HepG2 (cell line): ENCODE data around the gene CCDC34. TPM values are rescaled to one million over a fixed set of nuclear protein-coding genes. Genes with fewer than 3 reads are reported as not detected.

Experiments used
- CEBPB ChIP-seq: IDR thresholded peaks from 2 replicates; pipeline ENCODE4 v1.6.1; 2011; ENCODE audit warnings: low read depth, low read length, improper control_type of control experiment, borderline replicate concordance
- CEBPG ChIP-seq: IDR thresholded peaks from 2 replicates; pipeline ENCODE4 v1.6.1; 2016
- DPF2 ChIP-seq: sonication (generic); formaldehyde crosslinking; IDR thresholded peaks from 2 replicates; pipeline ENCODE4 v1.4.0; 2020; ENCODE audit warnings: mild to moderate bottlenecking, low read depth, missing genetic modification reagents, borderline replicate concordance
- E2F5 ChIP-seq: sonication (generic); formaldehyde crosslinking; conservative IDR thresholded peaks from 2 replicates; pipeline ENCODE4 v1.4.0; 2020; ENCODE audit warnings: missing genetic modification reagents
- FOXA3 ChIP-seq: IDR thresholded peaks from 2 replicates; pipeline ENCODE4 v1.6.1; 2016; ENCODE audit warnings: missing genetic modification reagents, missing compliant biosample characterization
- GTF2F1 ChIP-seq: fragments of 150-350 bp; IDR thresholded peaks from 2 replicates; pipeline ENCODE4 v1.6.1; 2014; ENCODE audit warnings: low read length
- HCFC1 ChIP-seq: fragments of 150-350 bp; IDR thresholded peaks from 2 replicates; pipeline ENCODE4 v1.6.1; 2014; ENCODE audit warnings: low read depth, low read length
- MIER3 ChIP-seq: IDR thresholded peaks from 2 replicates; pipeline ENCODE4 v1.6.1; 2016; ENCODE audit warnings: missing compliant biosample characterization, borderline replicate concordance
- NCOR1 ChIP-seq: fragments of 200-600 bp; sonication (generic); IDR thresholded peaks from 2 replicates; pipeline ENCODE4 v1.7.0; 2017; ENCODE audit warnings: antibody characterized with exemption, low read length, borderline replicate concordance
- NR2F6 ChIP-seq, 2 experiments: IDR thresholded peaks; 2 replicates each; pipeline ENCODE4 v1.6.1; 2016; ENCODE audit warnings: antibody characterized with exemption in 1 of 2, mild to moderate bottlenecking in 1 of 2
- NRL ChIP-seq: sonication (generic); formaldehyde crosslinking; IDR thresholded peaks from 2 replicates; pipeline ENCODE4 v1.5.0; 2020; ENCODE audit warnings: missing genetic modification reagents, mild to moderate bottlenecking, moderate library complexity, borderline replicate concordance
- PAXIP1 ChIP-seq: sonication (generic); formaldehyde crosslinking; conservative IDR thresholded peaks from 2 replicates; pipeline ENCODE4 v1.4.0; 2020; ENCODE audit warnings: mild to moderate bottlenecking, missing genetic modification reagents, moderate library complexity
- REXO4 ChIP-seq: sonication (generic); formaldehyde crosslinking; IDR thresholded peaks from 2 replicates; pipeline ENCODE4 v1.8.0; 2022; ENCODE audit warnings: missing genetic modification reagents, mild to moderate bottlenecking, borderline replicate concordance
- RXRB ChIP-seq: IDR thresholded peaks from 2 replicates; pipeline ENCODE4 v1.6.1; 2016; ENCODE audit warnings: borderline replicate concordance, missing genetic modification reagents, missing compliant biosample characterization
- SOX5 ChIP-seq: IDR thresholded peaks from 2 replicates; pipeline ENCODE4 v1.6.1; 2016; ENCODE audit warnings: borderline replicate concordance
- SPEN ChIP-seq: sonication (generic); formaldehyde crosslinking; IDR thresholded peaks from 2 replicates; pipeline ENCODE4 v1.5.1; 2020; ENCODE audit warnings: low read depth, mild to moderate bottlenecking, missing genetic modification reagents
- TERF1 ChIP-seq: sonication (generic); formaldehyde crosslinking; IDR thresholded peaks from 2 replicates; pipeline ENCODE4 v1.8.0; 2022; ENCODE audit warnings: mild to moderate bottlenecking, missing genetic modification reagents, moderate library complexity
- ZBTB14 ChIP-seq: sonication (generic); formaldehyde crosslinking; IDR thresholded peaks from 2 replicates; pipeline ENCODE4 v1.4.0; 2020; ENCODE audit warnings: missing genetic modification reagents
- ZFP1 ChIP-seq: IDR thresholded peaks from 2 replicates; pipeline ENCODE4 v1.6.1; 2016
- ZGPAT ChIP-seq: IDR thresholded peaks from 2 replicates; pipeline ENCODE4 v1.6.1; 2016; ENCODE audit warnings: mild to moderate bottlenecking
- ZNF232 ChIP-seq: sonication (generic); formaldehyde crosslinking; IDR thresholded peaks from 2 replicates; pipeline ENCODE4 v1.4.0; 2020; ENCODE audit warnings: missing genetic modification reagents, borderline replicate concordance
- ZNF343 ChIP-seq: sonication (generic); formaldehyde crosslinking; IDR thresholded peaks from 2 replicates; pipeline ENCODE4 v1.4.0; 2020; ENCODE audit warnings: mild to moderate bottlenecking, missing genetic modification reagents
- ZNF549 ChIP-seq: sonication (generic); formaldehyde crosslinking; IDR thresholded peaks from 2 replicates; pipeline ENCODE4 v1.5.0; 2020; ENCODE audit warnings: missing genetic modification reagents
- polyA plus RNA-seq, 8 experiments: library from polyadenylated mRNA; depleted of rRNA in 3 of 8; stranded (reverse) in 7 of 8; unstranded in 1 of 8; fragments of >200 nt; fragmentation: Illumina TruSeq in 4 of 8; extraction: Trizol in 4 of 8; gene quantifications; 2 replicates each; pipeline versions ENCODE4 v1.2.1 to v1.2.3, GENCODE V29; 2011 to 2016; ENCODE audit warnings: low read depth in 4 of 8, missing spikeins in 1 of 8, mixed read lengths in 1 of 8; ENCODE audit not compliant: insufficient read depth in 1 of 8
- total RNA-seq, 5 experiments: library from RNA; depleted of rRNA; stranded (reverse); fragments of >200 nt; fragmentation: Illumina TruSeq; extraction: Trizol; gene quantifications; 2 replicates each; pipeline ENCODE4 v1.2.3, GENCODE V29; 2016; ENCODE audit warnings: low read depth in 1 of 5

CCDC34 gene
- total and polyA plus RNA-seq, 2 of the 13 experiments (the other 11 are each of a cell fraction or from before 2014, with no cell fraction given), result 7.6 to 34.3 TPM

GRCh38 chr11:27312110-27312509, 50.9 kb downstream of the CCDC34 start (continued):
- no peak for TF ChIP-seq ZBTB14 (CRISPR knock-in tag)
- no peak for TF ChIP-seq SPEN (CRISPR knock-in tag)
- no peak for TF ChIP-seq NRL
- no peak for TF ChIP-seq ZNF343 (CRISPR knock-in tag)
- TF ChIP-seq NR2F6 (IDR thresholded peaks at IDR 0.05), result no peak
- TF ChIP-seq NR2F6 (CRISPR knock-in tag; IDR thresholded peaks at IDR 0.05), result peak; percentile 64; the same call in 1 of the 2 replicates
- TF ChIP-seq ZFP1 (CRISPR knock-in tag), result no peak
- TF ChIP-seq RXRB (CRISPR knock-in tag), result peak; percentile 66; the same call in 1 of the 2 replicates
- no peak for TF ChIP-seq MIER3
- TF ChIP-seq ZNF549 (CRISPR knock-in tag), result no peak
- TF ChIP-seq FOXA3 (CRISPR knock-in tag), result peak; percentile 75
- peak; percentile 90 for TF ChIP-seq CEBPB
- TF ChIP-seq ZGPAT (CRISPR knock-in tag), result peak; percentile 58; the same call in 1 of the 2 replicates
- TF ChIP-seq HCFC1, result no peak
- peak; percentile 76; the same call in 1 of the 2 replicates for TF ChIP-seq SOX5 (CRISPR knock-in tag)
- TF ChIP-seq DPF2 (CRISPR knock-in tag), result peak; percentile 18; the same call in 1 of the 2 replicates
- no peak for TF ChIP-seq ZNF232 (CRISPR knock-in tag)
- no peak for TF ChIP-seq REXO4 (CRISPR knock-in tag)
- peak; percentile 88 for TF ChIP-seq CEBPG
- peak; percentile 67 for TF ChIP-seq PAXIP1 (CRISPR knock-in tag)
- TF ChIP-seq NCOR1, result peak; percentile 78; the same call in 1 of the 2 replicates
- no peak for TF ChIP-seq E2F5 (CRISPR knock-in tag)
- TF ChIP-seq TERF1, result no peak
- TF ChIP-seq GTF2F1, result no peak
